ENCODE measurements around the gene SYT8.

DNA sequence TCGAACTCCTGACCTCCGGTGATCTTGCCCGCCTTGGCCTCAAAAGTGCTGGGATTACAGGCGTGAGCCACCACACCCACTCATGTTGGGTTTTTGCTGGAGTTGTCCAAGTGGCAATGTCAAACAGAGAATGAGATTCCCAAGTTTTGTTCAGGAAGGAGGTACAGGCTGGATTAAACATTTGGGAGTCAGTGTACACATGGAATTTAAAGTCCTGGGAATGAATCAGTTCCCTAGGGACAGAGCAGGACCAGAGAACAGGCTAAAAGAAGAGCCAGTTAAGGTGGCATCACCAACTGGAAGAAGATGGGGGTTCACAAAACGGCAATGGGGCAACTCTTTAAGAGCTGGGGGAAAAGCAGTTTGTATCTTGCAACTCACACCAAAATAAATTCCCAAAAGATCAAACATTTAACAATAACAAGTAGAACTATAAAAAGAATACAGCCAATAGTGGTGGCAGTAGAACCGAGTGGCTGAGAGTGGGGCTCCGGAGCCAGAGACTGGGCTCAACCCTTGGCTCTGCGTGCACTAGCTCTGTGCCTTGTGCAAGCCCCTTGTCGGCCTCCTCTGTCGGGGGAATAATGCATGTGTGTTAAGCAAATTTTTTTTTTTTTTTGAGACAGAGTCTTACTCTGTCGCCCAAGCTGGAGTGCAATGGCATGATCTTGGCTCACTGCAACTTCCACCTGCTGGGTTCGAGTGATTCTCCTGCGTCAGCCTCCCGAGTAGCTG lies 37.2 kb upstream of the SYT8 start:
- TF ChIP-seq, protein P1, sequence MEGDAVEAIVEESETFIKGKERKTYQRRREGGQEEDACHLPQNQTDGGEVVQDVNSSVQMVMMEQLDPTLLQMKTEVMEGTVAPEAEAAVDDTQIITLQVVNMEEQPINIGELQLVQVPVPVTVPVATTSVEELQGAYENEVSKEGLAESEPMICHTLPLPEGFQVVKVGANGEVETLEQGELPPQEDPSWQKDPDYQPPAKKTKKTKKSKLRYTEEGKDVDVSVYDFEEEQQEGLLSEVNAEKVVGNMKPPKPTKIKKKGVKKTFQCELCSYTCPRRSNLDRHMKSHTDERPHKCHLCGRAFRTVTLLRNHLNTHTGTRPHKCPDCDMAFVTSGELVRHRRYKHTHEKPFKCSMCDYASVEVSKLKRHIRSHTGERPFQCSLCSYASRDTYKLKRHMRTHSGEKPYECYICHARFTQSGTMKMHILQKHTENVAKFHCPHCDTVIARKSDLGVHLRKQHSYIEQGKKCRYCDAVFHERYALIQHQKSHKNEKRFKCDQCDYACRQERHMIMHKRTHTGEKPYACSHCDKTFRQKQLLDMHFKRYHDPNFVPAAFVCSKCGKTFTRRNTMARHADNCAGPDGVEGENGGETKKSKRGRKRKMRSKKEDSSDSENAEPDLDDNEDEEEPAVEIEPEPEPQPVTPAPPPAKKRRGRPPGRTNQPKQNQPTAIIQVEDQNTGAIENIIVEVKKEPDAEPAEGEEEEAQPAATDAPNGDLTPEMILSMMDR (conservative IDR thresholded peaks at IDR 0.05; ENCODE audit: low read depth, low read length): no peak
- no peak for TF ChIP-seq EZH2phosphoT487 (IDR thresholded peaks at IDR 0.05; ENCODE audit: borderline replicate concordance, low read length)

All from PC-3 (cell line).